Erythroblast (primary cell): Measurements from ENCODE around the gene CSTB.

Source experiments
- GATA1 ChIP-seq: IDR thresholded peaks from 2 replicates; pipeline ENCODE4 v1.6.1; 2011; ENCODE audit warnings: low read depth, mild to moderate bottlenecking, control low read depth, low read length, moderate library complexity
- POLR2A ChIP-seq: IDR thresholded peaks from 2 replicates; pipeline ENCODE4 v1.6.1; 2011; ENCODE audit warnings: mild to moderate bottlenecking, low read length

DNA sequence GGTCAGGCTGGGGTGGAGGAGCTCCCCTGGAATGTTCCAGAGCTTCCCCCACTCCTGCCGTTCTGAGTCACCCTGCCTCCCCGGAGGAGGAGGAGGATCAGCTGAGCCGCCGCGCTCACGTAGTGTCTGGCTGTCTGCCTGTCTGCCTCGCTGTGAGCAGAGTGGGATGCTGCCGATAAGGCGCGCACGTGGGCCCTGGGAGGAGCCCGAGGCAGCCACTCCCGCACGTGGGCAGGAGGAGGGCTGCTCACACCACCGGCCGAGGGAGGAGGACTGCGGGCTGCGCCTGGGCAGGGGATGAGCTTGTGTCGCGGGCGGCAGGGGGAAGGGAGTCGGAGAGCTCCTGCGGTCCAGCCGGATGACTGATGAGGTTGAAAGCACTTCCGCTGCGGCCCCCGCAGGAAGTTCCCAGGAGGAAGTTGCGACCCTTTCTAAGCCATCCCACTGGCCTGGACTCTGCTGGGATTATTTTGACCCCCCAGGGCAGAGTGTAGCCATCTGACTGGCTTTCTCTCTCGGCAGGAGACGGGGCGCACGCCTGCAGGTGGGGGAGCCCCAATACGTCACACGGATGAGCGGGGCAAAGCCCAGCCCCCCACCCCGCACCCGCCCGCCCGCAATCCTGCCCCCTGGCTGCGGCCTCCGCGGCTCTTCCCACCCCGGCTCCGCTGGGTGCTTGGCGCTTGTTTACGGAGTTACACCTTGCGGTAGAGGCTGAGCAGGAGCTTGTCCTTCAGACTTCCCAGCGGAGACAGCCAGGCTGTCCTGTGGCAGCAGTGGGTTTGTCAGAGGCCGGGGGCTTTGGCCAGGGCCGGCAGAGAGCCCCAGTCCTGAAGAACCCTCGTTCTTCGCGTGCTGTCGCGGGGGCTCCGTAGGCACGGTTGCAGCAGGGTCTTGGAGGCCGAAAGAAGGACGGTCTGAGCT, 47.4 kb downstream of the CSTB start:
- TF ChIP-seq GATA1 (peak; percentile 78), POLR2A (peak; percentile 92)
